Measurements from ENCODE around the gene PPT2. TPM values are rescaled to one million over a fixed set of nuclear protein-coding genes. Genes with fewer than 3 reads are reported as not detected.

PPT2 gene
- total and polyA plus RNA-seq, 2 donors (not counting 3 experiments of a cell fraction or from before 2014, with no cell fraction given), result 27.2 to 47.3 TPM

GRCh38 chr6:32105433-32105832 lies 48.5 kb upstream of the PPT2 start:
- TF ChIP-seq JUN (IDR thresholded peaks at IDR 0.05; ENCODE audit: borderline replicate concordance, insufficient read depth, insufficient read length, low read depth), result no peak
- TF ChIP-seq EZH2 (IDR thresholded peaks at IDR 0.05; ENCODE audit: borderline replicate concordance, low read depth, low read length, severe bottlenecking), result no peak
- no peak for TF ChIP-seq FOS (IDR thresholded peaks at IDR 0.05; ENCODE audit: borderline replicate concordance, insufficient read depth, low read length)
- TF ChIP-seq MAX (IDR thresholded peaks at IDR 0.05; ENCODE audit: insufficient read depth, insufficient read length), result no peak
- TF ChIP-seq GATA2 (IDR thresholded peaks at IDR 0.05; ENCODE audit: insufficient read depth, insufficient read length, low read depth, low read length), result no peak
- TF ChIP-seq POLR2A (IDR thresholded peaks at IDR 0.05; ENCODE audit: low read depth, low read length), result no peak
- no peak for TF ChIP-seq POLR2AphosphoS5 (IDR thresholded peaks at IDR 0.05; ENCODE audit: insufficient read depth, low read depth, low read length)
- TF ChIP-seq MYC (IDR thresholded peaks at IDR 0.05; ENCODE audit: low read depth, low read length), result no peak
- no peak for TF ChIP-seq CTCF (IDR thresholded peaks at IDR 0.05; ENCODE audit: extremely low read depth in 1 of 2, insufficient read depth in 1 of 2, low read depth in 1 of 2, low read length in 2 of 2)
- no peak for FAIRE-seq
- CTCF ChIA-PET, result no interaction called here
- no TSS peak for BruUV-seq (replicated peaks)
- peaks cover 17 to 18% of the 10 kb centered on the region in 2 experiments for H3K27me3 ChIP-seq (ENCODE audit: control insufficient read depth in 2 of 2, insufficient read depth in 2 of 2, low read length in 2 of 2)
- no peaks in the 10 kb centered on the region for H3K36me3 ChIP-seq (ENCODE audit: control insufficient read depth in 2 of 2, extremely low read depth in 1 of 2, insufficient read depth in 2 of 2, low read length in 2 of 2)
- H3K9me1 ChIP-seq (replicated peaks; ENCODE audit: control insufficient read depth, extremely low read depth, insufficient read depth, low read length), result no peaks in the 10 kb centered on the region
- no peak for DNase-seq (ENCODE audit: low read depth, low spot score)
- H4K20me1 ChIP-seq (replicated peaks; ENCODE audit: control insufficient read depth, extremely low read depth, insufficient read depth, low read length), result no peaks in the 10 kb centered on the region
- POLR2A ChIA-PET, result no interaction called here
- no peak overlapping the region for H3K4me3 ChIP-seq (replicated peaks in 1 of 3; ENCODE audit: insufficient read depth in 1 of 3, low read depth in 1 of 3, low read length in 3 of 3)
- no peak overlapping the region for H3K4me2 ChIP-seq (ENCODE audit: insufficient read depth, low read length)
- no peak overlapping the region for H3K9ac ChIP-seq (replicated peaks; ENCODE audit: extremely low read depth, insufficient read depth, low read length)
- intact Hi-C loops (cut with micrococcal nuclease), result no loop called here
- dilution Hi-C loops (cut with MboI; ENCODE audit: extremely low pct_ligation_motif_present, low sequenced_read_pairs), result no loop called here
- H3K27ac ChIP-seq (ENCODE audit: insufficient read depth, low read depth, low read length), result no peak overlapping the region
- H3K79me2 ChIP-seq (ENCODE audit: control insufficient read depth, insufficient read depth, low read length), result no peaks in the 10 kb centered on the region
- no peaks in the 10 kb centered on the region for H3K9me3 ChIP-seq (replicated peaks; ENCODE audit: control insufficient read depth, insufficient read depth, low read length)
- H3K4me1 ChIP-seq (ENCODE audit: control insufficient read depth, extremely low read depth, insufficient read depth, low read length), result no peaks in the 10 kb centered on the region
- H2AFZ ChIP-seq (ENCODE audit: low read depth, low read length), result no peak overlapping the region

Measured in endothelial cell of umbilical vein (primary cell).